A673 (cell line): ENCODE measurements around the gene EML6.

Experiments used
- CTCF ChIP-seq: fragments of 300-800, 200-600 bp; sonication (generic); conservative IDR thresholded peaks from 2 replicates; pipeline ENCODE4 v1.5.1; 2017; ENCODE audit warnings: low read depth, mild to moderate bottlenecking, antibody characterized with exemption, low read length, moderate library complexity, mixed read lengths
- EZH2 ChIP-seq: fragments of 200-600 bp; sonication (generic); IDR thresholded peaks from 2 replicates; pipeline ENCODE4 v1.6.1; 2017; ENCODE audit warnings: borderline replicate concordance, low read depth, mild to moderate bottlenecking, mixed read lengths, antibody characterized with exemption, low read length; ENCODE audit not compliant: poor library complexity, severe bottlenecking

GRCh38 chr2:54809819-54810218, 86.4 kb downstream of the EML6 start:
- TF ChIP-seq CTCF: no peak
- no peak for TF ChIP-seq EZH2
